ENCODE data around the gene NAP1L5.

GRCh38 chr4:88693792-88694191 lies 3.8 kb downstream of the NAP1L5 start:
- TF ChIP-seq ATF3 (IDR thresholded peaks at IDR 0.05): no peak
- no peak for TF ChIP-seq CTCF (IDR thresholded peaks at IDR 0.05 in 2 of 3, conservative IDR thresholded peaks at IDR 0.05 in 1 of 3; ENCODE audit: borderline replicate concordance in 1 of 3, insufficient read depth in 1 of 3, low read depth in 2 of 3, low read length in 2 of 3)
- no peak for TF ChIP-seq SP1 (IDR thresholded peaks at IDR 0.05; ENCODE audit: low read depth)
- no peak for TF ChIP-seq POLR2AphosphoS5 (IDR thresholded peaks at IDR 0.05; ENCODE audit: low read depth, low read length)
- no peak for TF ChIP-seq ELF1 (IDR thresholded peaks at IDR 0.05; ENCODE audit: borderline replicate concordance, low read depth)
- no peak for TF ChIP-seq EZH2 (IDR thresholded peaks at IDR 0.05)

Data from HCT116 (cell line).